Measurements from ENCODE around the gene CCNK.

The CCNK gene

DNA sequence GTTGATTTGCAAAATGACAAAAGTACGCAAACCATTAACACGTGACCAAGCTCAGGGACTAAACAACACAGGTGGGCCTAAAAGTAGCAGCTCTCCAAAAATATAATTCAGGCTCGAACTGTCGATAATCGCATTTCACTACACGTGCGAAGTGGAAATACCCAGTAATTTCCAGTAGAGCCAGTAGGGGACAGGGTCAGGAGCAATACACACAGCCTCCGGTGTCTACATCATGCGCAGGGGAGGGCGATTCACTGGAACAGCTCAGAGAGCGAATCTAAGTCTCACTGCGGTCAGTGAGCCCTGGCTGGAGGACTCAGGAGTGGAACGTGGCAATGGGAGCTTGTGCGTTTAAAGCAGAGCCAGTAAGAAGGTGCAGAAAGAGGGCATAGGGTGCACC, 40.9 kb upstream of the CCNK start:
- DNase-seq (ENCODE audit: low spot score) = no peak
- H3K27ac ChIP-seq = no peak overlapping the region
- no peak overlapping the region for H3K4me3 ChIP-seq
- TF ChIP-seq, protein P1, sequence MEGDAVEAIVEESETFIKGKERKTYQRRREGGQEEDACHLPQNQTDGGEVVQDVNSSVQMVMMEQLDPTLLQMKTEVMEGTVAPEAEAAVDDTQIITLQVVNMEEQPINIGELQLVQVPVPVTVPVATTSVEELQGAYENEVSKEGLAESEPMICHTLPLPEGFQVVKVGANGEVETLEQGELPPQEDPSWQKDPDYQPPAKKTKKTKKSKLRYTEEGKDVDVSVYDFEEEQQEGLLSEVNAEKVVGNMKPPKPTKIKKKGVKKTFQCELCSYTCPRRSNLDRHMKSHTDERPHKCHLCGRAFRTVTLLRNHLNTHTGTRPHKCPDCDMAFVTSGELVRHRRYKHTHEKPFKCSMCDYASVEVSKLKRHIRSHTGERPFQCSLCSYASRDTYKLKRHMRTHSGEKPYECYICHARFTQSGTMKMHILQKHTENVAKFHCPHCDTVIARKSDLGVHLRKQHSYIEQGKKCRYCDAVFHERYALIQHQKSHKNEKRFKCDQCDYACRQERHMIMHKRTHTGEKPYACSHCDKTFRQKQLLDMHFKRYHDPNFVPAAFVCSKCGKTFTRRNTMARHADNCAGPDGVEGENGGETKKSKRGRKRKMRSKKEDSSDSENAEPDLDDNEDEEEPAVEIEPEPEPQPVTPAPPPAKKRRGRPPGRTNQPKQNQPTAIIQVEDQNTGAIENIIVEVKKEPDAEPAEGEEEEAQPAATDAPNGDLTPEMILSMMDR (IDR thresholded peaks at IDR 0.05) = no peak

DNA sequence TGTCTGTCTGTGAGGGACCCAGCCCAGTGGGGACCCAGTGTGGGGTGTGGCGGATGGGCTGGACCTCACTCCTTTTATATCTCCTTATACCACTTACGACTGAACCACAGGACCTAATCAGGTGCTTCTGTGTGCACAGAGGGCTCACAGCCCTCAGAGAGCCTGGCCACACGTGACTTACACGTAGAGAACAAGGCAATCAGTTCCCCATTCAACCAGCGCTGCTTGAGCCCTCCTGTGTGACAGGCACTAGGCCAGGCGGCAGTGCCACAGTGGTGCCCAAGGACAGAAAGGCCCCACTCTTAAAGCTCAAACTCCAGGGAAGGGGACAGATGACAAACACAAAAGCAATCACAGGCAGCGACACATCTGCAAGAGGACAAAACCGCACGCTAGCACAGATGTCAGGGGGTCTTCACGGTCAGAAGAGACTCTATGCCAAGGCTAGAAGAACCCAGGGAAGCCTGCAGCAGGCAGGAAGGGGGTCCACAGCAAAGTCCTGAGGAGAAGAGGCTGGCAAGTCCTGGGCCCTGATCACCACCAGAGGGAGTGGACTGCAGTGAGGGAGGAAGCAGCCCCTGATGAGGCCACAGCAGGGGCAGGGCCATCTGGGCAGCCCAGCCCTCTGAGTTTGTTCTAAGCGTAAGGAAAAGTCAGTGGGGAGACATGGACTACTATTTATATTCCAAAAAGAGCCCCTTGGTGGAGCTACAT, 39.9 kb upstream of the CCNK start:
- no peak overlapping the region for H3K4me3 ChIP-seq
- no peak overlapping the region for H3K27ac ChIP-seq
- DNase-seq (ENCODE audit: low spot score) = no peak
- TF ChIP-seq, protein P1 (IDR thresholded peaks at IDR 0.05) = no peak

DNA sequence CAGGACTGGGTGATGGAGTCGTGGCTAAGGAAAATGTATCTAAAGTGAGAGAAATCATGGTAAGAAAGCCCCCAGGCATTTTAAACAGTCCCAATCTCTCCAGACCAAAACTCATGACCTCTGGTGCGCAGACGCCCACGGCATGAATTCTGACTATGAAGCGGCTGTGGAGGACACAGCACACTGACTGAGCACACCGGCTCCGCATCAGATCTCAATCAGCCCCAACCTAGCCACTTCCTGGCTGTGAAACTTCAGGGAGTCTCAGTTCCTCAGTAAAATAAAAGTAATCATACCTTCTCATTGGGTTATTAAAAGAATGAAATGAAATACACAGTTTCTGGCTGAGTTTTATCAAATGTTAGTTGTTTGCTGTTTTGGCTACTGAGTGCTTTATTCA, 39.3 kb upstream of the CCNK start:
- TF ChIP-seq, protein P1 (IDR thresholded peaks at IDR 0.05) = no peak
- DNase-seq (ENCODE audit: low spot score) = no peak
- Histone ChIP-seq H3K4me3 (no peak overlapping the region), H3K27ac (no peak overlapping the region)

DNA sequence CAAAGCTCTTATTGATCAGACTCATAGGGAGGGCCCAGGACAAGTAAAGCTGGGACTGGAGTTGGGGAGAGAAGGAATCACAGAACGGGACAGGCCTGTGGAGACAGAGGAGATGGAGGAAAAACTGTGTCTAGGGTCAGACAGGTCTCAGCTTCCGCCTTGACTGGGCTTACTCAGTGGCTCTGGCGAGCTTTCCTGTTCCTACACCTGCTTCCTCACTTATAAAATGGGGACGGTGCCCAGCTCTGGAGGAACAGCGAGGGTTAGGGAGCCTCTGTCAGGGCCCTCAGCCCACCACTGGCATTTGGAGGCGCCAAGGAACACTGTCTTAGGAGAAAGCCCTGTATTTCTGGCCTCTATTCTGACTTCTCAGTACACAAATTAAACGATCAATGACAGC, 35.3 kb upstream of the CCNK start:
- DNase-seq (ENCODE audit: low spot score) = no peak
- Histone ChIP-seq H3K4me3 (no peak overlapping the region), H3K27ac (no peak overlapping the region)
- TF ChIP-seq, protein P1 (IDR thresholded peaks at IDR 0.05) = no peak

DNA sequence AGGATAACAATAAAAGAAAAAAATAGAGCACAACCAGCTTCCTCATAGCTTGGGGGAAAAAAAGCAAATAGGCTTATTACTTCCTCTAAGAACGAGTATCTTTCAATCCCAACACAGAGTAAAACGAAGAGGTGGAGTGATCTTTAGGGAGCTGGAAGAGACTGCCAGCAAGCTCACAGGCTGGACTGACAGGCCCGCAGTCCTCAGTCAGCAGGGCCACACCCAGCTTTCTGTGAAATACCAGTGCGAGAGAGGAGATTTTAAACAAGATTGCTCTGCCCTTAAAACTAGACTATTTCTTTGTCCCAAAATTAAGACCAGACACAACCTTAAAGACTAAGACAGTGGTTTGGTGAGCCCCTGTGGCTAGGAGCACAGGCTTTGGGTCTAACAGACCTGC, 33.5 kb upstream of the CCNK start:
- Histone ChIP-seq H3K27ac (no peak overlapping the region), H3K4me3 (no peak overlapping the region)
- no peak for DNase-seq (ENCODE audit: low spot score)
- TF ChIP-seq, protein P1 (IDR thresholded peaks at IDR 0.05) = no peak

DNA sequence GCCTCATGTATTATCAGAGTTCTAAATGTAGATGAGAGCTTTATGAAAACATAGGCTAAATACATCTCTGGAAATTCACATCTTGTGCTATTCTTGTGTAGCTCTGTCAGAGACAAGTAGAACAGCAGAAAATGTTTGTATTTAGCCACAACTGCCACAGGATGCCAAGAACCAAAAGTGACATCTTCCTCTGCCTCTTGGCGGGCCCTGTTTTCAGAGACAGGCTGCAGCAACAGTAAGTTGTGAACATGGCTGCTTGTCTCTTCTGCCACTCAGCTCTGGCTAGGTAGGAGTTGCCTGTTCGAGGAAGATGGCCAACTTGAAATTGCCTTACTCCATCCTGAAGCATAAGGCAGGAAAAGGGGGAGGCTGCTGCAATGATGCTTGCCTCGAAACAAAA, 30.9 kb upstream of the CCNK start:
- DNase-seq (ENCODE audit: low spot score) = no peak
- H3K27ac ChIP-seq = no peak overlapping the region
- H3K4me3 ChIP-seq = no peak overlapping the region
- TF ChIP-seq, protein P1 (IDR thresholded peaks at IDR 0.05) = no peak

DNA sequence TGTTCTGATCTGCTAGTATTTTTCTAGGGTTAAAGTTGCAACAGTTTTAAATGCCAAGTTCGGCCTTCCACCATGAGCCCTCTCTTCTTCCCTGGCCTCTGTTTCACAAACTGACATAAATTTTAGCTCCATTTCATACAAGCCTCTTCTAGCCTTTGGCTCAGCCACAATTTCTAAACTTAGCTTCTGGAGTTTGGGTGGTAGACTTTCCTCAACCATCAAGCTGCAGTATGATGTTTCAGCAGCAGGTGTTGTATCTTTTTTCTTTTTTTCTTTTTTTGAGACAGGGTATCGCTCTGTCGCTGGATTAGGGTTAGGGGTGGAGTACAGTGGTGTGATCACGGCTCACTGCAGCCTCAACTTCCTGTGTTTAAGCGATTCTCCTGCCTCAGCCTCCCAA, 30.0 kb upstream of the CCNK start:
- TF ChIP-seq, protein P1 (IDR thresholded peaks at IDR 0.05) = no peak
- no peak for DNase-seq (ENCODE audit: low spot score)
- Histone ChIP-seq H3K4me3 (no peak overlapping the region), H3K27ac (no peak overlapping the region)

All from coronary artery (tissue), 2 donors.